WTC11 (cell line): ENCODE results near the gene ITGA11. TPM values are rescaled to one million over a fixed set of nuclear protein-coding genes. Genes with fewer than 3 reads are reported as not detected.

Experiments used
- ATAC-seq: fragments of 200-7000 bp; cut with Tn5 transposase; 2 replicates; pipeline ENCODE4 v1.10.0; 2021; ENCODE audit warnings: mild to moderate bottlenecking, moderate library complexity
- CTCF ChIA-PET: fragments of 300-600 bp; sonication (Branson Sonifier 250); formaldehyde crosslinking; loops from one replicate; lab custom pipeline; 2021; ENCODE audit warnings: antibody characterized with exemption; lab: Charles Lee
- POLR2A ChIA-PET: fragments of 350-600 bp; sonication (Branson Sonifier 250); formaldehyde crosslinking; loops from one replicate; lab custom pipeline; 2021; ENCODE audit warnings: antibody characterized with exemption; lab: Charles Lee
- DNase-seq: peaks from one replicate; pipeline ENCODE4 v3.0.0; 2021; ENCODE audit warnings: low spot score
- H3K27ac Mint-ChIP-seq: 2 replicates; pipeline ENCODE4 v1.8.0; 2021; ENCODE audit warnings: mixed read lengths
- H3K27me3 Mint-ChIP-seq: 2 replicates; pipeline ENCODE4 v1.8.0; 2021; ENCODE audit warnings: low read depth, mild to moderate bottlenecking, moderate library complexity, mixed read lengths
- H3K36me3 Mint-ChIP-seq: 2 replicates; pipeline ENCODE4 v1.8.0; 2021; ENCODE audit warnings: mixed read lengths
- H3K4me1 Mint-ChIP-seq: 2 replicates; pipeline ENCODE4 v1.8.0; 2022; ENCODE audit warnings: mixed read lengths
- H3K4me3 Mint-ChIP-seq: 2 replicates; pipeline ENCODE4 v1.8.0; 2021; ENCODE audit warnings: mild to moderate bottlenecking, moderate library complexity, mixed read lengths
- H3K9me3 Mint-ChIP-seq: 2 replicates; pipeline ENCODE4 v1.8.0; 2021; ENCODE audit warnings: mixed read lengths
- E2F4 ChIP-seq: sonication (generic); formaldehyde crosslinking; IDR thresholded peaks from 2 replicates; pipeline ENCODE4 v1.8.1; 2022; ENCODE audit warnings: low read depth, mild to moderate bottlenecking, moderate library complexity, missing genetic modification reagents, borderline replicate concordance
- ETV6 ChIP-seq: sonication (generic); formaldehyde crosslinking; IDR thresholded peaks from 2 replicates; pipeline ENCODE4 v1.8.1; 2022; ENCODE audit warnings: mild to moderate bottlenecking, missing genetic modification reagents
- FOXK1 ChIP-seq: sonication (generic); formaldehyde crosslinking; IDR thresholded peaks from 2 replicates; pipeline ENCODE4 v1.8.0; 2022; ENCODE audit warnings: mild to moderate bottlenecking, moderate library complexity, missing genetic modification reagents
- GABPB1 ChIP-seq: sonication (generic); formaldehyde crosslinking; IDR thresholded peaks from 2 replicates; pipeline ENCODE4 v1.8.1; 2023; ENCODE audit warnings: mild to moderate bottlenecking, missing genetic modification reagents
- HMGXB4 ChIP-seq: sonication (generic); formaldehyde crosslinking; IDR thresholded peaks from 2 replicates; pipeline ENCODE4 v1.8.1; 2023; ENCODE audit warnings: mild to moderate bottlenecking, moderate library complexity, missing genetic modification reagents
- PREB ChIP-seq: sonication (generic); formaldehyde crosslinking; IDR thresholded peaks from 2 replicates; pipeline ENCODE4 v1.8.1; 2022; ENCODE audit warnings: mild to moderate bottlenecking, missing genetic modification reagents, moderate library complexity, borderline replicate concordance
- SOX15 ChIP-seq: fragments of 250-450 bp; sonication (Bioruptor Pico); IDR thresholded peaks from 2 replicates; pipeline ENCODE4 v1.9.0; 2021; ENCODE audit warnings: mild to moderate bottlenecking
- ZNF121 ChIP-seq: sonication (generic); formaldehyde crosslinking; IDR thresholded peaks from 2 replicates; pipeline ENCODE4 v1.8.0; 2023; ENCODE audit warnings: missing genetic modification reagents
- ZNF232 ChIP-seq: sonication (generic); formaldehyde crosslinking; IDR thresholded peaks from 2 replicates; pipeline ENCODE4 v1.8.0; 2022; ENCODE audit warnings: mild to moderate bottlenecking, missing genetic modification reagents
- ZNF396 ChIP-seq: fragments of 250-450 bp; sonication (Bioruptor Pico); IDR thresholded peaks from 2 replicates; pipeline ENCODE4 v1.8.0; 2021; ENCODE audit warnings: mild to moderate bottlenecking, moderate library complexity, borderline replicate concordance
- ZNF416 ChIP-seq: fragments of 250-450 bp; sonication (Bioruptor Pico); IDR thresholded peaks from 2 replicates; pipeline ENCODE4 v1.9.0; 2021; ENCODE audit warnings: mild to moderate bottlenecking, inconsistent platforms
- ZNF671 ChIP-seq: fragments of 250-450 bp; sonication (Bioruptor Pico); IDR thresholded peaks from 2 replicates; pipeline ENCODE4 v1.8.0; 2021; ENCODE audit warnings: mild to moderate bottlenecking
- total RNA-seq: library from RNA; stranded (reverse); gene quantifications from 3 replicates; pipeline ENCODE4 v1.2.3, GENCODE V29; 2021
- TF ChIP-seq, protein P1 (sequence below): sonication (generic); formaldehyde crosslinking; IDR thresholded peaks from 2 replicates; pipeline ENCODE4 v1.8.1; 2022; ENCODE audit warnings: missing genetic modification reagents, borderline replicate concordance
- TF ChIP-seq, protein P2 (sequence below): sonication (generic); formaldehyde crosslinking; IDR thresholded peaks from 2 replicates; pipeline ENCODE4 v1.8.0; 2022; ENCODE audit warnings: mild to moderate bottlenecking, missing genetic modification reagents
- TF ChIP-seq, protein P3 (sequence below): sonication (generic); formaldehyde crosslinking; IDR thresholded peaks from 2 replicates; pipeline ENCODE4 v1.8.0; 2022; ENCODE audit warnings: mild to moderate bottlenecking, missing genetic modification reagents
- TF ChIP-seq, protein P4 (sequence below): sonication (generic); formaldehyde crosslinking; IDR thresholded peaks from 2 replicates; pipeline ENCODE4 v1.8.0; 2022; ENCODE audit warnings: mild to moderate bottlenecking, missing genetic modification reagents
- TF ChIP-seq, protein P5 (sequence below): sonication (generic); formaldehyde crosslinking; conservative IDR thresholded peaks from 2 replicates; pipeline ENCODE4 v1.8.1; 2022; ENCODE audit warnings: mild to moderate bottlenecking, missing genetic modification reagents

Gene ITGA11
- total RNA-seq, 1 experiment from 2014 or later, result 0.15 TPM

DNA sequence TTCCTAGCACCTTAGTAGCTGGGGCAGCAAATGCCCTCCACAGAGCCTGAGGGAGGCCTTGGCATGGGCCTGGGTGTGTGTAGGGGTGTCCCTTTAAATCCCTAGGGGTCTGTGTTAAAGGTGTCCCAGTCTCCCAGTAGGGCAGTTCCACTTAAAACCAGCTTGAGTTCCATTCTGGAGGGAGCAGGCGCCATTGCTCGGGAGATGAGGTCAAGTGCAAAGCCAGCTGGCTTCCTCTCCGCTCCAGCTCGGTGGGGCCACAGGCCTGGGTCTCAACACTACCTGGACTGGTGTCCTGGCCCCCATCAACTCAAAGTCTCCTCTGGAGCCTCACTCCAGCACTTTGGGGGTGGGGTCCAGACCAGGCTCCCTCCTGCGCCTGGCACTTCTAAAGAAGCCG, 129.2 kb downstream of the ITGA11 start:
- Mint-ChIP-seq H3K27me3 (no peaks in the 10 kb centered on the region), H3K4me1 (peaks cover 39% of the 10 kb centered on the region), H3K9me3 (no peaks in the 10 kb centered on the region), H3K4me3 (no peak overlapping the region), H3K27ac (no peak overlapping the region), H3K36me3 (no peaks in the 10 kb centered on the region)
- POLR2A ChIA-PET, result interaction anchor here (0.6 to 1.2 kb wide), 2 partner anchors 17 to 25 kb away, joined by 3 to 4 read pairs; partner anchors contain the start of gene FEM1B
- no peak for ATAC-seq
- no peak for DNase-seq
- TF ChIP-seq PREB (CRISPR knock-in tag) (no peak), ZNF671 (CRISPR knock-in tag) (no peak), E2F4 (CRISPR knock-in tag) (no peak), ZNF416 (CRISPR knock-in tag) (no peak), SOX15 (CRISPR knock-in tag) (no peak), ZNF121 (CRISPR knock-in tag) (no peak), ZNF232 (CRISPR knock-in tag) (no peak), ZNF396 (CRISPR knock-in tag) (no peak), HMGXB4 (CRISPR knock-in tag) (no peak), GABPB1 (CRISPR knock-in tag) (no peak), ETV6 (CRISPR knock-in tag) (no peak), FOXK1 (CRISPR knock-in tag) (no peak)
- TF ChIP-seq, protein P1, sequence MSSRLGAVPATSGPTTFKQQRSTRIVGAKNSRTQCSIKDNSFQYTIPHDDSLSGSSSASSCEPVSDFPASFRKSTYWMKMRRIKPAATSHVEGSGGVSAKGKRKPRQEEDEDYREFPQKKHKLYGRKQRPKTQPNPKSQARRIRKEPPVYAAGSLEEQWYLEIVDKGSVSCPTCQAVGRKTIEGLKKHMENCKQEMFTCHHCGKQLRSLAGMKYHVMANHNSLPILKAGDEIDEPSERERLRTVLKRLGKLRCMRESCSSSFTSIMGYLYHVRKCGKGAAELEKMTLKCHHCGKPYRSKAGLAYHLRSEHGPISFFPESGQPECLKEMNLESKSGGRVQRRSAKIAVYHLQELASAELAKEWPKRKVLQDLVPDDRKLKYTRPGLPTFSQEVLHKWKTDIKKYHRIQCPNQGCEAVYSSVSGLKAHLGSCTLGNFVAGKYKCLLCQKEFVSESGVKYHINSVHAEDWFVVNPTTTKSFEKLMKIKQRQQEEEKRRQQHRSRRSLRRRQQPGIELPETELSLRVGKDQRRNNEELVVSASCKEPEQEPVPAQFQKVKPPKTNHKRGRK (CRISPR knock-in tag), result no peak
- TF ChIP-seq, protein P2, sequence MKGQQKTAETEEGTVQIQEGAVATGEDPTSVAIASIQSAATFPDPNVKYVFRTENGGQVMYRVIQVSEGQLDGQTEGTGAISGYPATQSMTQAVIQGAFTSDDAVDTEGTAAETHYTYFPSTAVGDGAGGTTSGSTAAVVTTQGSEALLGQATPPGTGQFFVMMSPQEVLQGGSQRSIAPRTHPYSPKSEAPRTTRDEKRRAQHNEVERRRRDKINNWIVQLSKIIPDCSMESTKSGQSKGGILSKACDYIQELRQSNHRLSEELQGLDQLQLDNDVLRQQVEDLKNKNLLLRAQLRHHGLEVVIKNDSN, result no peak
- TF ChIP-seq, protein P3, sequence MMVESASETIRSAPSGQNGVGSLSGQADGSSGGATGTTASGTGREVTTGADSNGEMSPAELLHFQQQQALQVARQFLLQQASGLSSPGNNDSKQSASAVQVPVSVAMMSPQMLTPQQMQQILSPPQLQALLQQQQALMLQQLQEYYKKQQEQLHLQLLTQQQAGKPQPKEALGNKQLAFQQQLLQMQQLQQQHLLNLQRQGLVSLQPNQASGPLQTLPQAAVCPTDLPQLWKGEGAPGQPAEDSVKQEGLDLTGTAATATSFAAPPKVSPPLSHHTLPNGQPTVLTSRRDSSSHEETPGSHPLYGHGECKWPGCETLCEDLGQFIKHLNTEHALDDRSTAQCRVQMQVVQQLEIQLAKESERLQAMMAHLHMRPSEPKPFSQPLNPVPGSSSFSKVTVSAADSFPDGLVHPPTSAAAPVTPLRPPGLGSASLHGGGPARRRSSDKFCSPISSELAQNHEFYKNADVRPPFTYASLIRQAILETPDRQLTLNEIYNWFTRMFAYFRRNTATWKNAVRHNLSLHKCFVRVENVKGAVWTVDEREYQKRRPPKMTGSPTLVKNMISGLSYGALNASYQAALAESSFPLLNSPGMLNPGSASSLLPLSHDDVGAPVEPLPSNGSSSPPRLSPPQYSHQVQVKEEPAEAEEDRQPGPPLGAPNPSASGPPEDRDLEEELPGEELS, result no peak
- TF ChIP-seq, protein P4, sequence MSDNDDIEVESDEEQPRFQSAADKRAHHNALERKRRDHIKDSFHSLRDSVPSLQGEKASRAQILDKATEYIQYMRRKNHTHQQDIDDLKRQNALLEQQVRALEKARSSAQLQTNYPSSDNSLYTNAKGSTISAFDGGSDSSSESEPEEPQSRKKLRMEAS (CRISPR knock-in tag), result no peak
- TF ChIP-seq, protein P5, sequence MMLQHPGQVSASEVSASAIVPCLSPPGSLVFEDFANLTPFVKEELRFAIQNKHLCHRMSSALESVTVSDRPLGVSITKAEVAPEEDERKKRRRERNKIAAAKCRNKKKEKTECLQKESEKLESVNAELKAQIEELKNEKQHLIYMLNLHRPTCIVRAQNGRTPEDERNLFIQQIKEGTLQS, result no peak
- CTCF ChIA-PET, result interaction anchor here (1.1 to 7.5 kb wide), 3 partner anchors 10 to 51 kb away, joined by 3 to 218 read pairs (median 107); no protein-coding TSS in a partner anchor
